LNCaP clone FGC (cell line): ENCODE data around the gene GRAP2.

ENCODE experiments used
- DNase-seq: peaks from one replicate; pipeline ENCODE4 v3.0.0-alpha.2; 2011; ENCODE audit warnings: low read depth
- H3K4me3 ChIP-seq: 2 replicates; pipeline ENCODE4 v1.5.1; 2011; ENCODE audit warnings: mild to moderate bottlenecking, low read depth, low read length, control low read depth
- TF ChIP-seq, protein P1 (sequence below): IDR thresholded peaks from 2 replicates; pipeline ENCODE4 v1.5.1; 2012; ENCODE audit warnings: mild to moderate bottlenecking; ENCODE audit not compliant: control insufficient read depth, insufficient read depth; ENCODE audit errors: extremely low read depth

The GRAP2 gene

DNA sequence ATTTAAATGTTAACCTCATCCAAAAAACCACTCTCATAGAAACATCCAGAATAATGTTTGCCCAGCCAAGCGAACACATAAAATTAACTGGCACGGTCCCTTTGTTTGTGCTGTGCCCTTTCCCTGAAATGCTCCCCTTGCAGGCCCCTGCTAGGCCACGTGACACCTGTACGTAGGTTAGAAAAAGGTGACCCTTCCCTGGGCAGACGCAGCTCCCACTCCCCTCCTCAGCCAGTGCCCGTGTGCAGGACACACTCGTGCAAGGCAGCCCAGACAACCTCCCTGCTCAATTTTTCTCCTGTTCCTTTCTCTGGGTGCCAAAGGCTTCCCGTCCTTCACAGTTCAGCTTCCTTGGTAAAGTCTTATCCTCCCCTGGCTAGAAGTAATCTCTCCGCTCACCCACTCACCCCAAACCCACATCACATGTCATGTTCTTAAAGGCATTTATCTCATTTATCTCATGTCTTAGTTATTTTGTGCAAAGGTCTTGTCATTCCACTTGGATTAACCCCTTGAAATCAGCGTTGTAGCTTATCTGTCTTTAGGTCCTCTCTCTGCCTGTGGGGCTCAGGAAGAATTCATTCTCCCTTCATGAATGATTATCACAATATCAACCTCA lies 114.6 kb downstream of the GRAP2 start:
- TF ChIP-seq, protein P1, sequence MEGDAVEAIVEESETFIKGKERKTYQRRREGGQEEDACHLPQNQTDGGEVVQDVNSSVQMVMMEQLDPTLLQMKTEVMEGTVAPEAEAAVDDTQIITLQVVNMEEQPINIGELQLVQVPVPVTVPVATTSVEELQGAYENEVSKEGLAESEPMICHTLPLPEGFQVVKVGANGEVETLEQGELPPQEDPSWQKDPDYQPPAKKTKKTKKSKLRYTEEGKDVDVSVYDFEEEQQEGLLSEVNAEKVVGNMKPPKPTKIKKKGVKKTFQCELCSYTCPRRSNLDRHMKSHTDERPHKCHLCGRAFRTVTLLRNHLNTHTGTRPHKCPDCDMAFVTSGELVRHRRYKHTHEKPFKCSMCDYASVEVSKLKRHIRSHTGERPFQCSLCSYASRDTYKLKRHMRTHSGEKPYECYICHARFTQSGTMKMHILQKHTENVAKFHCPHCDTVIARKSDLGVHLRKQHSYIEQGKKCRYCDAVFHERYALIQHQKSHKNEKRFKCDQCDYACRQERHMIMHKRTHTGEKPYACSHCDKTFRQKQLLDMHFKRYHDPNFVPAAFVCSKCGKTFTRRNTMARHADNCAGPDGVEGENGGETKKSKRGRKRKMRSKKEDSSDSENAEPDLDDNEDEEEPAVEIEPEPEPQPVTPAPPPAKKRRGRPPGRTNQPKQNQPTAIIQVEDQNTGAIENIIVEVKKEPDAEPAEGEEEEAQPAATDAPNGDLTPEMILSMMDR: no peak
- no peak overlapping the region for H3K4me3 ChIP-seq
- DNase-seq: no peak

DNA sequence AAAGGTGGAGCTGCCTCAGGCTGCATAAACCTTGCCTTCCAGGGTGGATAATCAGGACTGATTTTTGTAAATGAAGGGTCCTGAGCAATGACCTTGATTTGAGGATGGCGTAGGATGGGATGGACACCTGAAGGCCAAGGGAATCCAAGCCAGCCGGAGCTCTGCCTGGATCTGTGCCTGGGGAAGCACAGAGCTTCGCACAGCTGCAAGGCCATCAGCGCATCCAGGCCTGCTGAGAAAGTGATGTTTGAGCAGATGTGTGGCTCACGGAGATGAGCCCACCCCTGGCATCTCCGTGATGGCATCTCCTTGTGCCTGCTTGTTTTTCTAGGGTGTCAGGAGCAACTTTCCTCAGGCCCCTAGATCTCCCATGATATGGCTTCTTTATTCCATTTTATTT lies 117.2 kb downstream of the GRAP2 start:
- H3K4me3 ChIP-seq: no peak overlapping the region
- TF ChIP-seq, protein P1: no peak
- no peak for DNase-seq

DNA sequence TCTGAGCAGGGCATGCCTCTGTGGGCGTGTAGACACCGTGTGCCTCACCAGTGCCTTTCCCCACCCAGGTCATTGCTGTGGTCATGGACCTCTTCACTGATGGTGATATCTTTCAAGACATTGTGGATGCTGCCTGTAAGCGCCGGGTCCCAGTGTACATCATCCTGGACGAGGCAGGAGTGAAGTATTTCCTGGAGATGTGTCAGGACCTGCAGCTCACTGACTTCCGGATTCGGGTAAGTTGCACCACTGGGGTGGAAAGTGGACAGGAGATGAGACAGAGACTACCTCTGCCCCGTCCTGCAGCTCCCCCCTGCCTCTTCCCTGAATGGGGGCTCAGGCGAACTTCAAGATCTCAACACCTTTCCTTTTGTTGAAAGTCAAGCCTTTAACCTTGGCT lies 118.2 kb downstream of the GRAP2 start:
- no peak for DNase-seq
- TF ChIP-seq, protein P1: no peak
- H3K4me3 ChIP-seq: no peak overlapping the region

DNA sequence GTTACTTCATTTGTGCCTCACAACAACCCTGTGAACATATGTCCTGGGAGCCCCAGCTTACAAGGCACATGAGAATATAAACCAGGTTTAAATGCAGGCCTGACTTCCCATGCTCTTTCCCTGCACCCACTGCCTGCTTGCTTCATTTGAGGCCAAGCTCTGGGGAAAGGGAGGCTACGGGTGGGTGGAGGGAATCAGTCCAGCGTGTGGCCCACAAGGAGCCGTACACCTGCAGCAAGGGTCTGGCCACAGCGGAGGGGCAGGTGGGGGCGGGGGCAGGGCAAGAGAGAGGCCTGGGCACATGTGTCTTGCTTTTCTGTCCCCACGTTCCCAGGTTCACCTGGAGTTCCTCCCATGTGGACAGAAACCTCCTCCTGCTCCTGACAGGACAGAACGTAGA lies 120.1 kb downstream of the GRAP2 start:
- DNase-seq: no peak
- TF ChIP-seq, protein P1: no peak
- H3K4me3 ChIP-seq: no peak overlapping the region

DNA sequence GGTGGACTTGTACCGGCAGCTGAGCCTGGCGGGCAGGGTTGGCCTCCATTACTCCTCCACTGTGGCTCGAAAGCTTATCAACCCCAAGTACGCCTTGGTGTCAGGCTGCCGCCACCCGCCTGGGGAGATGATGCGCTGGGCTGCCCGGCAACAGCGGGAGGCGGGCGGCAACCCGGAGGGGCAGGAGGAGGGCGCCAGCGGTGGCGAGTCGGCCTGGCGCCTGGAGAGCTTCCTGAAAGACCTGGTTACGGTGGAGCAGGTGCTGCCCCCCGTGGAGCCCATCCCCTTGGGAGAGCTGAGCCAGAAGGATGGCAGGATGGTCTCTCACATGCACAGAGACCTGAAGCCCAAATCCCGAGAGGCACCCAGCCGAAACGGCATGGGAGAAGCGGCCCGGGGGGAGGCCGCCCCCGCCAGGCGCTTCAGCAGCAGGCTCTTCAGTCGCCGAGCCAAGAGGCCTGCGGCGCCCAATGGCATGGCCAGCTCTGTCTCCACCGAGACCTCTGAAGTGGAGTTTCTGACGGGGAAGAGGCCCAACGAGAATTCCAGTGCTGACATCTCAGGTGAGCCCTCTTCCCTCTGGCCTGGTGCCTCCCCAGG lies 120.6 kb downstream of the GRAP2 start:
- no peak overlapping the region for H3K4me3 ChIP-seq
- TF ChIP-seq, protein P1: no peak
- no peak for DNase-seq

DNA sequence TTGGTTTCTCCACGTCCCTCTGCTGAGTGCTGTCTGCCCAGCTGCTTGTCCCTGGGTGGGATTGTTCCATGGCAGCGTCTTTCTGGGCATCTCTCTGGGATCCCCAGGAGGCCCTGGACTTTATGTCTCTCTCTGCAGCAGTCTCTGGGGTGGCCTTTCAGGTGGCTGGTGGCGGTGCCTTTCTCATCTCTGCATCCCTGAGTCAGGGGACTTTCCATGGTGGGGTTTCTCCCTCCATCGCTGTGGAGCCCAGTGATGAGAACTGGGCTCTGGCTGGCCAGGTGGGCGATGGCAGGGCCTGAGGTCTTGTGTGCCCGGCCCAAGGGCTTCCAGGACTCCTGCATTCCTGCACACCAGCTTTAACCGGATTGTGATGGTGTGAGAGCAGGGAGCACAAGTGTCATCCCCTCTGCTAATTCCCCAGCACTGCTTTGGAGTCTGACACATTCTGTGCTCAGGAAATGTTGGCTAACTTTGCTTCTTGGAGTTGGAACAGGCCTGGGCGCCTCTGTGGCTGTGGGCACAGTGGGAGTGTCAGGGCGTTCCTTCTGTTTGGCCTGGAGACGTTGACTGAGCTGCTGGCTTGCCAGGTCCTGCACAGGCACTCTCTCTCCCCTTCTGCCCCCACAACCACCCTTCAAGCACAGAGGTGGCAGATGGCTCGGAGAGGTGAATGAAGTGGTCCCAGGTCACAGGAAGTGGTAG lies 121.8 kb downstream of the GRAP2 start:
- no peak for DNase-seq
- H3K4me3 ChIP-seq: no peak overlapping the region
- TF ChIP-seq, protein P1: no peak
